Activated CD4-positive, alpha-beta T cell treated with anti-CD3 and anti-CD28 coated beads for 48 hours (primary cell): ENCODE measurements around the gene NFATC2.

Source experiments
- DNase-seq: peaks from one replicate; pipeline ENCODE4 v3.0.0-alpha.2; 2020

Gene NFATC2

DNA sequence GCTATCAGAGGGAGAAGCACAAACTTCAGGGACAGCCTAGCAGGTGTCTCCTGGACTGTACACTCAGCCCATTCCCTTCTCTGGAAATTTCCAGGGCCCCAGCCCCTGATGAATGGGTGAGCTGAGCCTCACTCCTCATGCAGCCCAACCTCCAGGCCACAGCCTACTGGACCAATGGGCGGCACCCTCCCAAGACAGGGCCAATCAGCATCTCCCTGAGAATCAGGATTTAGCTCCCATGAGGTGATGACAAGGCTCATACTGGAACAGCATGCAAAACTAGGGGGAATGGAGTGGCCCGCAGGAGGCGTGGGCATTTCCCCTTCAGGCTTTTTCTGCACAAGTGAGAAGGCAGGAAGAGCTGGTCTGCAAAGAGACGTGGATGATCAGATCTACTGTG lies 29.0 kb downstream of the NFATC2 start:
- DNase-seq, result no peak

GRCh38 chr20:51512645-51513044 lies 29.9 kb downstream of the NFATC2 start:
- no peak for DNase-seq

DNA sequence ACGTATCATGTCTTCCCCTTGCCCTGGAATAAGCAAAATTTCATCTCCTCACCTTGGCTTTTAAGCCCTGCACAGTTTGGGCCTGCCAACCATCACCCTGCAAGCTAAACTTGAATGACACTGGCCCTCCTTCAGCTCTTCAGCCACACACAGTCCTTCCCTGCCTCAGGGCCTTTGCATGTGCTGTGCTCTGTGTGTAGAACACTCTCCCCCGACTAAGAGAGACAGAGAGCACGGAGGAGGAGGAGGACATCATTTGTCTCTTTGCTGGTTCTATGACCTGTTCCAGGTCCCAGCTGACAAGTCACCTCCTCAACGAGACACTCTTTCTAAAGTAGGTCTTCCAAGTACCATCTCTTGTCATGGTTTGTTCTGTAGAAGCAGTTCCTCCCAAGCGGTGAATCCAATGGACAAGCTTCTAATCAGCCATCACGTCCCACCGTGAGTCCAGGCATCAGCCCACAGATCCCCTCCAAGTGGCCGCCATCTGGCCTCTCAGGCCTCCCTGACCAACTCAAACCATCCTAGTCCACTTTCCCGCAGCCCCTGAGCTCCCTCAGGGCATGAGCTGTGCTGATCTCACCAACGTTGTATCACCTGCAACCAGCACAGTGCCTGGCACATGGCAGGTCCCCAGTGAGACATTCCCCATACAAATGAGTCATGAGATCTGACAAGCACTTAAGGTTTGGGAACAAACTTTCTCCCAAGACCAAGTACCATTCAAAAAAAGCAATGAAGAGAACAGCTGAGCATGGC lies 30.5 kb downstream of the NFATC2 start:
- DNase-seq, result peak; percentile 49

GRCh38 chr20:51510936-51511605 lies 31.4 kb downstream of the NFATC2 start:
- no peak for DNase-seq

DNA sequence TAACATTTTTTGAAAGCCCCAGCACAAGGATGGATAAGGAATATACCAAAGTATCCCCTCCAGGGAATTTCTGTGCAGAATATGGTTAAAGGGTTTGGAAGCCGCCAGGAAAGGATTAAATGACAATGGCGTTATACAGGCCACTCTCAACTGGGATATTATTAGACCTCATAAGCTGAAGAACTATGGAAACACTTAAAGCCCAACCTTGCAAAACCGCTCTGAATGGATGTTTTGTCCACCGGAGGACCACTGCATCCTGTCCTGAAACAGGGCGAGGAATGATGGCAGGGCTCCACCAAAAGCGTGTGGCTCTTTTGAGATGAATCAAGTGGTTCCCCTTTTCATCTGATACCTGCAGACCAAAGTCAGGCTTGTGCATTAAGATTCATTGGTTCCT lies 32.4 kb downstream of the NFATC2 start:
- DNase-seq, result no peak

GRCh38 chr20:51509208-51509607 lies 33.3 kb downstream of the NFATC2 start:
- DNase-seq, result no peak

DNA sequence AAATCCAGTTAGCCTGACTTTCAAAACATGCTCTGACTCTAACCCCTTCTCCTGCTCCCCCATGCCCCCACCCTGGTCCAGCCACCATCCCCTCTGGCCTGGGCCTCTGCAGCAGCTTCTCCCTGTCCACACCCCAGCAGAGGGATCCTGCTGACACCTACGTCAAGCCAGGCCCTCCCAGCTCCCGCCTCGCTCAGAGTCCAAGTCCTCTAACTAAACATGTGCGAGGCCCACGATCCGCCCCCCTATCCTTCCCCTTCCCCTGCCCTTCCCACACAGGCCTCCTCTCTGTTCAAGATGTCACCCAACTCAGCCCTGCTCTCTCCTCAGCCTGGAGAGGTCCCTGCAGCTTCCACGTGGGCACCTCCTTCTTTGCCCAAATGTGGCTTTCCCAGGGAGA lies 33.7 kb downstream of the NFATC2 start:
- DNase-seq, result no peak

DNA sequence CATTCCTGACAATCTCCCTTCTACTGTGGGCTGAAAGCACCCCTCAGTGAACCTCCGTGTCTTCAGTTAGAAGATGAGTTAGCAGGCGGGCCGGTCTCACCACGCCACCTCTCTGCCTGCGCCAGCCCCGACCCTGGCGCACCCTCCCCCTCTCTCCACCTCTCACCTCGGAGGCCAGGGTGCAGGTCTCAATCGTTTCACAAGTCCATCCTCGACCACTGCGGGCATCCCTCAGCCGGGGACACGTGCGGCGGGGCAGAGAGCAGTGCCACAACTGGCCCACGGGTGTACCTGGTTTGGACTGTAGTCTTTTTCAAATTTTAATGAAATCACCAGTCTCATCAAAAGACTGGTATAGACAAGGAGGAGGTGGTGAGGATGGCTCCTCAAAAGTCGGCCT lies 34.4 kb downstream of the NFATC2 start:
- no peak for DNase-seq

DNA sequence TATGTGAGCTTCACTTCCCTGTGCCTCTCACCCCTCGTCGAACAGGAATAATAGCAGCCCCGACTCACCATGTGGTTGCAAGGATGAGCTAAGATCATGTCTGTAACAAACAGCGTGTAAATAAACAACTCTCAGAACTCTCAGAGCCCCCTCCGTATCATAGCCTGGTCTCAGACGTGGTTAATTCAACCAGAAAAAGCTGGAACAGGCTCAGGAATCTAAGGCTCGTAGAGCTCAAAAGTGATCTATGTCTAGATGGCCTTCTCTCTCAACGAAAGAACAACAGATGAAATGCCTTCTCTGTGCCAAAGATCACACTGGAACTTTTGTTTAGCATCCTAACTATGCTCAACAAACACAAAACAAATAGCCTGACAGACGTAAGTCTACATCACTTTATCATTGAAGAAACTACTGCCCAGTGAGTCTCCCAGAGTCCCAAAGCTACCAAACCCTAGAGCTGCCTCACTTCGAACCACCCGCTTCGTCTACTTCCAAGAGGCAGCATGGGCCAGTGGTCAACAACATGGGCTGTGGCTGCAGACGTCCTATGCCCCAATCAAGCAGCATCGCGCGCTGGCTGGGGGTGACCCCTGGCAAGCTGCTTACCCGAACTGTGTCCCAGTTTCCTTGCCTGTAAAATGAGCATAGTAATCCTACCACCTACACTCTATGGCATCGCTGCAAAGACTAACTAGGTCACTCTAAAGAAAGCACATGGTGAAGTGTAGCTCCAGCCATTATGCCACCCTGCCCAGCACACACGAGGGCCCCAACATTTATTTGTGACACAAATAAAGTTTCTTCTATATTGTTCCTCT lies 35.1 kb downstream of the NFATC2 start:
- no peak for DNase-seq

DNA sequence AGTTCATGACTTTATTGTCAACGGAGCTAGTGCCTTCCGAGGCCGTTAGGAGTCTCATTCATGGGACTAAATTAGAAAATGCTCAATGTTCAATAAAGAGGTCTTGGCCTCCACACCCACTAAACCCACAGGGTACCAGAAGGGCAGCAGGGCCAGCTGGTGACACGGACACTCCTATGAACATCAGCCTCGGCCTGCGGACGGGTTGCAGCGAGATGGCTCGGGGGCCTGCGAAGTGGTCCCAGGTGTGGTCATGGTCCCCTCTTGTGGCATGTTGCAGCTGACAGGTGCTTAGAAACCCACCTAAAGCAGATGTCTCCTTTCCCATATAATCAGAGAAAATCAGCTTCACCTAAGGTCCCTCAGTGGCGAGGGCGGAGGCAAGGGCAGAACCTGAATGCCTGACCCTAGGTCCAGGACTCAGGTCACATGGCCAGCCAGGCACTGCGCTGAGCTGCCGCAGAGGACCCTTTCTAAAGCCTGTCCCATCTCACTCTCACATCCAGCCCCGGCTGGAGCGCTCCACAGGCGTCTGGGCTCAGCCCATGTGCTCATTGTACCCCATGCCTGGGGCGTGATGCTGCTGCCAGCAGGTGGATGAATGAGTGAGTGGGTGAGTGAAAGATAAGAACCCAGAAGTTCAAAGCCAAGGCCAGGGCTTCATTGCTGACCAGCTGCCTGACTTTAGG lies 35.8 kb downstream of the NFATC2 start:
- no peak for DNase-seq

DNA sequence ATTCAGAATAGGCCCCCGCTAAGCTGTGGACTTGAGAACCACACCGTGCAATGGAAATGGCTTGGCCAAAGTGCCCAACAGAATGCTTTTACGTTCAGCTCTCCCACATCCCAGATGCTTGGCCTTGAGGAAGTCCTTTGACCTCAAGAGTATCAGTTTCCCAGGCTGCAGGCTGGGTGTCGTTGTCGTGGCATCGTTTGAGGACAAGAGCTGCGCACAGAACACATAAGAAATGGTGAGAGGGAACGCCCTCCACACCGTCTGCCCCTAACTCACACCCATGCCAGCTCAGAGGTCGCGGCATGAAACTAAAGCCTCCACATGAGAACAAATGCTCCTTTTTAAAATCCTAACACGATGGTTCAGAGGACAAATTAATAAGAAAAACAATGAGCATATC lies 37.0 kb downstream of the NFATC2 start:
- DNase-seq, result no peak

- no peak for DNase-seq
Measured at GRCh38 chr20:51503376-51503775, 39.1 kb downstream of the NFATC2 start.

GRCh38 chr20:51500936-51501335 lies 41.6 kb downstream of the NFATC2 start:
- DNase-seq, result peak; percentile 49

DNA sequence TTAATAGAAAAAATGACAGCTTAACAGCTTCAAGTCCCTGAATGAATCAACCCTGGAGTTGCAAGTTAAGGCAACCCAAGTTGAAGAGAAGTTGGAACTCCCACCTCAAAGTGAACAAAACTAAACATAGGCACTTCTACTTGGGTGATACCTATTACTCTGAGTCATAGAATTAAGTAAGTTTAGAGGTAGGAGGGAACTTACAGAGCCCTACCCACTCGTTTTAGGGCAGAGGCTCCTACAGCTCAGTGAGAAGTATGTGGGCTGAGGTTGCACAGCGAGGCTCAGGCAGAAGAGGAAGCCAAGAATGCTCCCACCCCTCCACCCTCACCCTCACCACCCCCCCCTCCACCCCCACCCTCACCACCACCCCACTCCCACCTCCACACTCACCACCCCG lies 42.2 kb downstream of the NFATC2 start:
- DNase-seq, result peak; percentile 58

DNA sequence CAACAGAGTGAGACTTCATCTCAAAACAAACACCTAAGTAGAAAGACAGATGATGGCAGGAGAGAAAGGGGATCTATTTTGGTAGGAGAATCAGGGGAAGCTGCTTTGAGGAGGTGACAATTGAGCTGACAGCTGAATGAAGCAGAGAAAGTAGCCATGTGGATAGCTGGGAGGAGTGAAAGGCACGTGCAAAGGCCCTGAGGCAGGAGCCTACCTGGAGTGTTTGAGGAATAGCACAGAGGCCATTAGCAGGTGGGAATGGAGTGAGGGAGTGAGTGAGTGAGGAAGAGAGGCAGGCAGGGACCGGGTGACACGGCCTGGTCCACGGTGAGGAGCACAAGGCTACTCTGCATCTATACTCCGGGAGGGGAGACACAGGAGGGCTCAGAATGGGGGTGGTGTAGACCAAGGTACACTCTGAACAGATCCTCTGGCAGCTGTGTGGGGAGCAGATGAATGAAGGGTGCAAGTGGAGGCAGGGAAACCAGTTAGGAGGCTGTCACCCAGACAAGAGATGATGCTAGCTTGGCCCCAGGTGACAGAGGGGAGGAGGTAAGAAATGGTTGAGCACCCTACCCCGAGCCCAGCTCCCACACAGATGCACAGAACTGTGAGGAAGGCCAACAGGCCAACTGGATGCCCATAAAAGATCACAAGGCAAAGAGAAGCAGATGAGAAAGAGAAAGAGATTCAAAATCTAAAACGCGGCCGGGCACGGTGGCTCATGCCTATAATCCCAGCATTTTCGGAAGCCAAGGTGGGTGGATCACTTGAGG lies 43.6 kb downstream of the NFATC2 start:
- no peak for DNase-seq

DNA sequence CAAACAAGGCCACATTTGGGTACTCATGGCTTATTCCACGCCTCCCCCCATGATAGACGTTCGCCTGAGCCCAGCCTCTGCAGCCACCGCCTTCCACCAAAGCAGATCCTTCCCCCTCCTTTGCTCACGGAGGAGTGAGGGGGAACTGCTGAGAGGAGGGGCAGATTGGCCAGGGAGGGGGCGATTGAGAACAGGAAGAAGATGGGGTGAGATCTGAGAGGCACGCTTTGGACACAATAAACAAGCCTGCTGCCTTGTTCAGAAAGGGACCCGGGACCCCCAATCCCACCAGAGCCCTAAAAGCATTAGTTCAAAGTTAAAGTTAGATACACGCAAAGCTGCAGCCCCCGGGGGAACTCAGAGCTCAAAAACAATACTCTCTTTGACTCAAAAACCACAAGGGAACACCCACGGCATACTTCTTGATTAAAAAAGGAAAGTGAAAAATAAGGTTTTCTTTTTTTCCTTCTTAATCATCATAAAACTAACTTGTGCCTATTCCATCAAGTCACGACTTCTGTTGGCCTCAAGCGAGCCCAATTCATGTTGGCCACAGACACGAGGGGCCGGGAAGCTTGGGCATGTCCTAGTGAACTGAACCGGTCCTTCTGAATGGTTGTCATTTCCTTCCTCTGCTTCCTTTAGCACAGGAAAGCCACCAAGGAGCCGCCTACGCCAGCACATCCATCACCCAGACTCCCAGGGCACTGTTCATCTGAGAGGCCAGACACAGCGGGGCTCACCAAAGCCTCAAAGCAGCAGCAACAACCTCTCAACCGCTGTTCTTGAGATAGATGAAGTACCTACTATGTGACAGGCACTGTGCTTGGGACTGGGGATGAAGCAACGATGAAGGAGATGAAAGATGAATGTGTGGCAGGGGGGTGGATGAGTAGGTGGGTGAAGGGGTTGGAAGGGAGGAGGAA lies 44.7 kb downstream of the NFATC2 start:
- peak; percentile 70 for DNase-seq

DNA sequence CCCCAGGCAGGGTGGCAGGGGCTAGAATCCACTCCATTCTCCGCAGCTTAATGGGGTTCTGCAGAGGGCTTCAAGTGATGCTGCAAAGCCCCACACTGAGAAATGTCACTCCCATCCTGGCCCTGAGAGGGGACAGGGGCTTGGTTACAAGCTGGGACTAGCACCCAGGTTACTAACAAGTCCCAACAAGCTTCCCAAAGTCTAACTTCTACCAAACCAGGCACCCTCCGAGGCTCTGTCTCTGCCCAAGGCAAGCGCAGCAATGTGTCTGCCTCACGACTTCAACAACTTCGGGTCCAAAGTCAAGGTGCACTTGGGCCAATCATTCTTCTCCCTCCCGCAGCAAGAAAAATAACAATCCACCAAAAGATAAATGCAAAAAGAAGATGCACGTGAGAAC lies 45.6 kb downstream of the NFATC2 start:
- no peak for DNase-seq

GRCh38 chr20:51495921-51496545 lies 46.5 kb downstream of the NFATC2 start:
- no peak for DNase-seq

DNA sequence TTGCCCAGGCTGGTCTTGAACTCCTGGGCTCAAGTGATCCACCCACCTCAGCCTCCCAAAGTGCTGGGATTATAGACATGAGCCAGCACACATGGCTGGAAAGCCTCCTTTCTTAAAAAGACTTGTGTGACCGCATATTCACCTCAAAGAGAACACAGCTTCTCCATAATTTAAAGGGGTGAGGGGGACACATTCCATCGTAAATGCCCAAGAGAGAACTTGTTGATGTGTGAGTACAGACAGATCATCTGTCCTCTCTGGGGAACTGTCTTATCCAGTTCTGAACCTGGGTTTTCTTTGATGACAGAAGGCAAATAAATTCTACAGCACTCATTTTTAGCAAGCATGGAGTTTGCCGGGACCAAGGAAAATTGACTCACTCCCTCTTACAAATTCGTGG lies 47.2 kb downstream of the NFATC2 start:
- no peak for DNase-seq

DNA sequence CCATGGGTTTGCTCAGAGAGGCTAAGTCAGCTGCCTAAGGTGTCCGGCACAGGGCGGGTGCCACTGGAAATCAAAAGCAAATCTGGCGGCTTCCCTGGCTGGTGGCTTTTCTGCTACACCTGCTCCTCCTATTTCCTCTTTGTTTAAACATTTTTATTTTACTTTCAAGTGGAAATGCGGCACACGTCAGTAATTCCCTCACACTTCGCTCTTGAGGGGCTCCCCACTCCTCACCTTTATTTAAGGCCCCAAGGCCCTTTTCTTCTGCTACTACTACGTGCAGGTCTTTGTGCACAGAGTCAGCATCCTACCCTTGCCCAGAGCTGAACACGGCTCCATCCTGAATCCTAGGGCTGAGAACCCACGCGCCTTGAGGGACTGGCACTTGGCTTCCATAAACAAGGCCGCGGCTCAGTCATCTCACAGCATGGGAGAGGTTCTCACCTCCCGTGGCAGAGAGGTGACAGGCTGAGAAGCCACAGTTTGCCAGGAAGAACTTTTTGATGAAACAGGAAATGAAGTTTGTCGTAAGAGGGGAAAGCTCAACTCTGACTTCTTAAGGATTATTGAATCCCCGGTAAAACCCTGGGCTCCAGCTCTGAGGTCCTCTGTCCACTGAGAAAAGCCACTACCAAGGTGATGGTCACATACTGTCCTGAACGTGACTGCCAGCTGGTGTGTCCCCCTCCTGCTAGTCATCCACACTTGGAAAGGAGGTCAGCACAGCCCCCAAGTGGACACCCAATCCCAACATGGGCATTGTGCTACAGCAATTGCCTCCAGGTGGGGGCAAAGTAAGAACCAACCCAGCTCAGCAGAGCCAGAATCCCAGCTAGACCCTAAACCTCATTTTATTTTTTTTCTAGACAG lies 48.0 kb downstream of the NFATC2 start:
- peak; percentile 60 for DNase-seq
